HepG2 (cell line): ENCODE measurements around the gene PAIP2.

Experiments used
- BRD4 ChIP-seq: sonication (generic); formaldehyde crosslinking; IDR thresholded peaks from 2 replicates; pipeline ENCODE4 v1.4.0; 2020; ENCODE audit warnings: missing genetic modification reagents
- CEBPB ChIP-seq: IDR thresholded peaks from 2 replicates; pipeline ENCODE4 v1.6.1; 2011; ENCODE audit warnings: low read depth, low read length, improper control_type of control experiment, borderline replicate concordance
- HHEX ChIP-seq: IDR thresholded peaks from 2 replicates; pipeline ENCODE4 v1.6.1; 2016; ENCODE audit warnings: control low read depth
- MAFG ChIP-seq: sonication (generic); formaldehyde crosslinking; IDR thresholded peaks from 2 replicates; pipeline ENCODE4 v1.5.1; 2020; ENCODE audit warnings: mild to moderate bottlenecking, missing genetic modification reagents
- POLR2A ChIP-seq, 2 experiments: IDR thresholded peaks; 2 replicates each; pipeline ENCODE4 v1.6.1; 2011; ENCODE audit warnings: low read depth in 2 of 2, low read length in 2 of 2, mild to moderate bottlenecking in 1 of 2, moderate library complexity in 1 of 2; ENCODE audit not compliant: insufficient read depth in 1 of 2
- POLR2AphosphoS2 ChIP-seq: IDR thresholded peaks from 2 replicates; pipeline ENCODE4 v1.6.1; 2011; ENCODE audit warnings: low read depth, low read length, improper control_type of control experiment
- SP4 ChIP-seq: sonication (generic); formaldehyde crosslinking; IDR thresholded peaks from 2 replicates; pipeline ENCODE4 v1.8.1; 2023; ENCODE audit warnings: mild to moderate bottlenecking, missing genetic modification reagents
- SYNCRIP ChIP-seq: fragments of 200-400 bp; formaldehyde crosslinking; IDR thresholded peaks from 2 replicates; pipeline ENCODE4 v1.6.1; 2018; ENCODE audit warnings: mild to moderate bottlenecking, low read depth, low read length; ENCODE audit not compliant: insufficient read depth
- TF ChIP-seq, protein P1 (sequence below): sonication (generic); formaldehyde crosslinking; IDR thresholded peaks from 2 replicates; pipeline ENCODE4 v1.5.0; 2020; ENCODE audit warnings: mild to moderate bottlenecking, missing genetic modification reagents, moderate library complexity
- TF ChIP-seq, protein P2 (sequence below): fragments of 450-650 bp; IDR thresholded peaks from 2 replicates; pipeline ENCODE4 v1.6.1; 2017; ENCODE audit warnings: mild to moderate bottlenecking
- TF ChIP-seq, protein P3 (sequence below): sonication (generic); formaldehyde crosslinking; IDR thresholded peaks from 2 replicates; pipeline ENCODE4 v1.9.0; 2021; ENCODE audit warnings: missing genetic modification reagents, mild to moderate bottlenecking, borderline replicate concordance
- TF ChIP-seq, protein P4 (sequence below): sonication (generic); formaldehyde crosslinking; IDR thresholded peaks from 2 replicates; pipeline ENCODE4 v1.5.1; 2020; ENCODE audit warnings: mild to moderate bottlenecking, missing genetic modification reagents, borderline replicate concordance

DNA sequence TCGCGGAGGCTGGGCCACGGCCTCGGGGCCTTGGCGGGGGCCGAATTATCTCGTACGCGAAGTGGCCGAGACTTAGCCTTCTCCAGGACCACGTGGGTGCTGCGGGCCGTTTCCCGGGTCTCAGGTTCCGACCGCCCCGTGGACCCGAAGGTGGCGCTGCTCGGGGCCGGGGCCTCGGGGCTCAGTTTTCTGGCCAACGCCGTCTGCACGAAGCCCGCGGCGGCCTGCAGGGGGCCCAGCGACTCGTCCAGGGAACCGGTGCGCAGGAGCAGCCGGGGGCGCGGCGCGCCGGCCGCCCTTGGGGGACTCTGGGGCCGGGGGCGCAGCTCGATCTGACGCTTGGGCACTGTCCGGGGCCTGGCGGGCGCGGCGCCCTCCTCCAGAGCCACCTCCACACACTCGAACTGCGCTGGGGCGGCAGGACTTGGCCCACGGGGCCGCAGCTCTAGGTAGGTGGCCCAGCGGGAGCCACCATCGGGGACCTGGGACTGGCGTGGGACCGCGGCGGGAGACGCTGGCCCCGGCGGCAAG, 52.5 kb downstream of the PAIP2 start:
- TF ChIP-seq HHEX (no peak), SP4 (no peak), MAFG (CRISPR knock-in tag) (no peak), BRD4 (CRISPR knock-in tag) (no peak), SYNCRIP (no peak), POLR2A (IDR thresholded peaks at IDR 0.05; ENCODE audit: insufficient read depth in 1 of 2, low read depth in 2 of 2, low read length in 2 of 2) (no peak), POLR2AphosphoS2 (no peak), CEBPB (no peak)
- TF ChIP-seq, protein P1, sequence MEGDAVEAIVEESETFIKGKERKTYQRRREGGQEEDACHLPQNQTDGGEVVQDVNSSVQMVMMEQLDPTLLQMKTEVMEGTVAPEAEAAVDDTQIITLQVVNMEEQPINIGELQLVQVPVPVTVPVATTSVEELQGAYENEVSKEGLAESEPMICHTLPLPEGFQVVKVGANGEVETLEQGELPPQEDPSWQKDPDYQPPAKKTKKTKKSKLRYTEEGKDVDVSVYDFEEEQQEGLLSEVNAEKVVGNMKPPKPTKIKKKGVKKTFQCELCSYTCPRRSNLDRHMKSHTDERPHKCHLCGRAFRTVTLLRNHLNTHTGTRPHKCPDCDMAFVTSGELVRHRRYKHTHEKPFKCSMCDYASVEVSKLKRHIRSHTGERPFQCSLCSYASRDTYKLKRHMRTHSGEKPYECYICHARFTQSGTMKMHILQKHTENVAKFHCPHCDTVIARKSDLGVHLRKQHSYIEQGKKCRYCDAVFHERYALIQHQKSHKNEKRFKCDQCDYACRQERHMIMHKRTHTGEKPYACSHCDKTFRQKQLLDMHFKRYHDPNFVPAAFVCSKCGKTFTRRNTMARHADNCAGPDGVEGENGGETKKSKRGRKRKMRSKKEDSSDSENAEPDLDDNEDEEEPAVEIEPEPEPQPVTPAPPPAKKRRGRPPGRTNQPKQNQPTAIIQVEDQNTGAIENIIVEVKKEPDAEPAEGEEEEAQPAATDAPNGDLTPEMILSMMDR (CRISPR knock-in tag) = no peak
- TF ChIP-seq, protein P2, sequence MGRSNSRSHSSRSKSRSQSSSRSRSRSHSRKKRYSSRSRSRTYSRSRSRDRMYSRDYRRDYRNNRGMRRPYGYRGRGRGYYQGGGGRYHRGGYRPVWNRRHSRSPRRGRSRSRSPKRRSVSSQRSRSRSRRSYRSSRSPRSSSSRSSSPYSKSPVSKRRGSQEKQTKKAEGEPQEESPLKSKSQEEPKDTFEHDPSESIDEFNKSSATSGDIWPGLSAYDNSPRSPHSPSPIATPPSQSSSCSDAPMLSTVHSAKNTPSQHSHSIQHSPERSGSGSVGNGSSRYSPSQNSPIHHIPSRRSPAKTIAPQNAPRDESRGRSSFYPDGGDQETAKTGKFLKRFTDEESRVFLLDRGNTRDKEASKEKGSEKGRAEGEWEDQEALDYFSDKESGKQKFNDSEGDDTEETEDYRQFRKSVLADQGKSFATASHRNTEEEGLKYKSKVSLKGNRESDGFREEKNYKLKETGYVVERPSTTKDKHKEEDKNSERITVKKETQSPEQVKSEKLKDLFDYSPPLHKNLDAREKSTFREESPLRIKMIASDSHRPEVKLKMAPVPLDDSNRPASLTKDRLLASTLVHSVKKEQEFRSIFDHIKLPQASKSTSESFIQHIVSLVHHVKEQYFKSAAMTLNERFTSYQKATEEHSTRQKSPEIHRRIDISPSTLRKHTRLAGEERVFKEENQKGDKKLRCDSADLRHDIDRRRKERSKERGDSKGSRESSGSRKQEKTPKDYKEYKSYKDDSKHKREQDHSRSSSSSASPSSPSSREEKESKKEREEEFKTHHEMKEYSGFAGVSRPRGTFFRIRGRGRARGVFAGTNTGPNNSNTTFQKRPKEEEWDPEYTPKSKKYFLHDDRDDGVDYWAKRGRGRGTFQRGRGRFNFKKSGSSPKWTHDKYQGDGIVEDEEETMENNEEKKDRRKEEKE = no peak
- TF ChIP-seq, protein P3, sequence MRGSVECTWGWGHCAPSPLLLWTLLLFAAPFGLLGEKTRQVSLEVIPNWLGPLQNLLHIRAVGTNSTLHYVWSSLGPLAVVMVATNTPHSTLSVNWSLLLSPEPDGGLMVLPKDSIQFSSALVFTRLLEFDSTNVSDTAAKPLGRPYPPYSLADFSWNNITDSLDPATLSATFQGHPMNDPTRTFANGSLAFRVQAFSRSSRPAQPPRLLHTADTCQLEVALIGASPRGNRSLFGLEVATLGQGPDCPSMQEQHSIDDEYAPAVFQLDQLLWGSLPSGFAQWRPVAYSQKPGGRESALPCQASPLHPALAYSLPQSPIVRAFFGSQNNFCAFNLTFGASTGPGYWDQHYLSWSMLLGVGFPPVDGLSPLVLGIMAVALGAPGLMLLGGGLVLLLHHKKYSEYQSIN (CRISPR knock-in tag) = no peak
- TF ChIP-seq, protein P4, sequence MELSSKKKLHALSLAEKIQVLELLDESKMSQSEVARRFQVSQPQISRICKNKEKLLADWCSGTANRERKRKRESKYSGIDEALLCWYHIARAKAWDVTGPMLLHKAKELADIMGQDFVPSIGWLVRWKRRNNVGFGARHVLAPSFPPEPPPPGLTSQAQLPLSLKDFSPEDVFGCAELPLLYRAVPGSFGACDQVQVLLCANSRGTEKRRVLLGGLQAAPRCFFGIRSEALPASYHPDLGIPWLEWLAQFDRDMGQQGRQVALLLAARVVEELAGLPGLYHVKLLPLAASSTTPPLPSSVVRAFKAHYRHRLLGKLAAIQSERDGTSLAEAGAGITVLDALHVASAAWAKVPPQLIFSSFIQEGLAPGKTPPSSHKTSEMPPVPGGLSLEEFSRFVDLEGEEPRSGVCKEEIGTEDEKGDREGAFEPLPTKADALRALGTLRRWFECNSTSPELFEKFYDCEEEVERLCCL (CRISPR knock-in tag) = no peak
